Measurements from ENCODE around the gene ADAM30.

DNA sequence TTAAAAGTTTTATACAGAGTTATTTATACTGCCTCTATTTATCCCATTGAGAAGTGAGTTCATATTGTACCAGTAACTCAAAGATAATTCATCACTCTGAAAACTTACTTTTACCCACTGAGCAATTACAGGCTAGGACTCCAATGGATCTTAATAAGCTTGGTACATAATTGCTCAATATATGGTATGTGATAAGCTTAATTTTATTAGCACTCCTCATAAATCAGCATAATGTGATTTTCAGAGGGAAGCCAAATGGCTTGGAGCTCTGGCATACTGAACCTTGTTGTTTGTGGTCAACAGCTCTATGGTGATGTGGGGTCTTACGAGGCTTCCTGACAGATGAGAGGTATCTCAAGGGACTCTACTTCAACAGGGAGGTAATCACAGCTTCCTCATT lies 26.3 kb downstream of the ADAM30 start:
- no peak for TF ChIP-seq EZH2phosphoT487 (IDR thresholded peaks at IDR 0.05; ENCODE audit: low read depth, severe bottlenecking, unreplicated experiment)
- TF ChIP-seq, protein P1, sequence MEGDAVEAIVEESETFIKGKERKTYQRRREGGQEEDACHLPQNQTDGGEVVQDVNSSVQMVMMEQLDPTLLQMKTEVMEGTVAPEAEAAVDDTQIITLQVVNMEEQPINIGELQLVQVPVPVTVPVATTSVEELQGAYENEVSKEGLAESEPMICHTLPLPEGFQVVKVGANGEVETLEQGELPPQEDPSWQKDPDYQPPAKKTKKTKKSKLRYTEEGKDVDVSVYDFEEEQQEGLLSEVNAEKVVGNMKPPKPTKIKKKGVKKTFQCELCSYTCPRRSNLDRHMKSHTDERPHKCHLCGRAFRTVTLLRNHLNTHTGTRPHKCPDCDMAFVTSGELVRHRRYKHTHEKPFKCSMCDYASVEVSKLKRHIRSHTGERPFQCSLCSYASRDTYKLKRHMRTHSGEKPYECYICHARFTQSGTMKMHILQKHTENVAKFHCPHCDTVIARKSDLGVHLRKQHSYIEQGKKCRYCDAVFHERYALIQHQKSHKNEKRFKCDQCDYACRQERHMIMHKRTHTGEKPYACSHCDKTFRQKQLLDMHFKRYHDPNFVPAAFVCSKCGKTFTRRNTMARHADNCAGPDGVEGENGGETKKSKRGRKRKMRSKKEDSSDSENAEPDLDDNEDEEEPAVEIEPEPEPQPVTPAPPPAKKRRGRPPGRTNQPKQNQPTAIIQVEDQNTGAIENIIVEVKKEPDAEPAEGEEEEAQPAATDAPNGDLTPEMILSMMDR (IDR thresholded peaks at IDR 0.05; ENCODE audit: poor library complexity): no peak

Data from hepatocyte (in vitro differentiated cells).